DND-41 (cell line): ENCODE measurements around the gene MMP25.

Experiments used
- CTCF ChIP-seq: IDR thresholded peaks from 2 replicates; pipeline ENCODE4 v1.5.1; 2012; ENCODE audit warnings: borderline replicate concordance, low read length, moderate library complexity, mild to moderate bottlenecking; ENCODE audit not compliant: poor library complexity, severe bottlenecking; ENCODE audit errors: extremely low read depth
- EZH2 ChIP-seq: IDR thresholded peaks from 3 replicates; pipeline ENCODE4 v1.6.1; 2012; ENCODE audit warnings: borderline replicate concordance, low read depth, mild to moderate bottlenecking, moderate library complexity, low read length, inconsistent platforms; ENCODE audit not compliant: severe bottlenecking

- TF ChIP-seq EZH2 (no peak), CTCF (no peak)
These were observed 27.1 kb downstream of the MMP25 start for GRCh38 chr16:3073448-3073847.
